Umbilical cord (tissue), 2 donors: ENCODE results near the gene ZFPM1. TPM values are rescaled to one million over a fixed set of nuclear protein-coding genes. Genes with fewer than 3 reads are reported as not detected.

Experiments used
- DNase-seq: peaks from one replicate; pipeline ENCODE4 v3.0.0-alpha.2; 2015; ENCODE audit warnings: low spot score
- total RNA-seq: library from RNA; depleted of rRNA; stranded (reverse); fragments of >200 nt; gene quantifications from one replicate; pipeline ENCODE4 v1.2.3, GENCODE V29; 2014; ENCODE audit warnings: low replicate concordance; ENCODE audit not compliant: insufficient read depth

The ZFPM1 gene
- total RNA-seq, 1 donor from 2014 or later: 1.7 TPM

DNA sequence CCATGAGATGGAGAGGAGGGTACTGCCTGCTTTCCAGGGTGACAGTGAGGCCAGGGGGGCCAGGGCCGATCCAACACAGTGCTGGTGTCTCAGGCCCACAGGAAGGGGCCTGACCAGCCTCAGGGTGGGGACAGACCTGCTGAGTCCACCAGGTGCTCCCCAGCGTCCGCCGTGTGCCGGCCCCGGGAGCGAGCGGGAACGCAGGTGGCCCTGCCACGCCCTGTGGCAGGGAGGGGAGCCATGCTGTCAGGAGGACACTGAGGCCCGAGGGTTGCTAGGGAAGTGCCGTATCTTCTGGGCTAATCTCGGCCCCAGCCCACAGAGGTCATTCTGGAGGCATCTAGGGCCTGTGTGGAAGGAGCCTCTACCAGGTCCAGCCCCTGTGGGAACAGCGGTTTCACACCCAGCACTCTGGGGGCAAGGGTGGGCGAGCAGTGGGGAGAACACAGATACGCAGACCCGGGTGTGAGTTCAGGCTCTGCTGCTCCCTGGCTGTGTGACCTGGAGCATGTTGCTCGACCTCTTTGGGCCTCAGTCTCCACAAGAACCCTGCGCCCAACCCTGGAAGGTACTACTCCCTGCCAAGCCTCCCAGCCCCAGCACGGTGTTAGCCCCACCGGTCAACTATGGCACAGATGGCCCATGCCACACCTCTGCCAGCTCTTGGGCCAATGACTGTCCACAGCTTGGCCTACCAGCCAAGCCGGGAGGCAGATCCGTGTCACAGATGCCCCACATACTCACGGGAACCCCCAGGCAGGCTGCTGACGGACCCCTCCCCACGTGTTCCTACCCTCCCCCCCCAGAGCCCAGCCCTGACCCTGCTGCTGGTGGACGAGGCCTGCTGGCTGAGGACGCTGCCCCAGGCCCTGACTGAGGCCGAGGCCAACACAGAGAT is 73.2 kb downstream of the ZFPM1 start:
- DNase-seq: no peak

DNA sequence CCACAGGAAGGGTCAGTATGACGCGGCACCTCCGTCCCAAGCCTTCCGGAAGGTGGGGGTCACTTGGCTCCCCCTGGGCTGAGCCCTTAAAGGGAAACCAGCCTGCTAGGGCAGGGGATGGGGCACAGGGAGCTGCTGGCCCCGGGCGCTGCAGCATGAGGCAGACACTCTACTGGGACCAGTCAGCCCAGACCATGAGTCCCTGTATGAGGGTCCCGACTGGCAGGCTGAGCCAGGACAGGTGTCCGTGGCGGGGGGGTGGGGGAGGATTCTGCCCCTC is 73.8 kb downstream of the ZFPM1 start:
- DNase-seq: no peak

DNA sequence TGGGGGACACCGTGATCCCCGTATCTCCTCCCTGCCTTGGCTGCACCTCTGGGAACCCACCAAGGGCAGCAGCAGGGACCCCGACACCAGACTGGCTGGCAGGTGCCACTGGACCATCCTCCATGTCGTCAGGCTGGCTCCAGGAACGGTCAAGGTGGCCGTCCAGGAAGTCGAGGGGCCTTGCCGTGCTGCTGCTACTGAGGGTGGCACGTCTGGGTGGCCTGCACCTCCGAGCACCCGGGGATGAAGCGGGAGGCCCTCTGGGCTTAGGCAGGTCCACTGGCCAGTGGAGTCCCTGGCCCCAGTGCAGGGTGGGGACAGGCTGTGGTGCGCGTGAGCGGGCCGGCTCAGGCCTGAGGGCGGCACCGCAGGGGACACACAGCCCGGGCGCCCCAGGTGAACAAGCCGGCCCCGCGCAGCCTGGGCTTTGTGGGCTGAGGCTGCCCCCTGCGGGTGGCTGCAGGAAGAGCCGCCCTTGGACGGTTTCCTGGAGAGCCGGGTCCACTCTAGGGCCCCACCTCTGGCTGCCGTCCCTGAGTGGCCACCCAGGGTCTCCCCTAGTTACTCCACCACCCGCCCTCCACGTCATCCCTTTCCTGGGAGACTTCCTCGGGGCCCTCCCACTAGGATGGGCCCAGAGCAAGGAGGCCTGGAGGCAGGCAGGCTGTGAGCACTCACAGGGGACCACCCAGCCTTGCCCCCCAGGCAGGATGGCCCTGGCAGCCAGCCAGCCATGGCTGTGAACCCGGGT is 74.3 kb downstream of the ZFPM1 start:
- peak; percentile 83 for DNase-seq

DNA sequence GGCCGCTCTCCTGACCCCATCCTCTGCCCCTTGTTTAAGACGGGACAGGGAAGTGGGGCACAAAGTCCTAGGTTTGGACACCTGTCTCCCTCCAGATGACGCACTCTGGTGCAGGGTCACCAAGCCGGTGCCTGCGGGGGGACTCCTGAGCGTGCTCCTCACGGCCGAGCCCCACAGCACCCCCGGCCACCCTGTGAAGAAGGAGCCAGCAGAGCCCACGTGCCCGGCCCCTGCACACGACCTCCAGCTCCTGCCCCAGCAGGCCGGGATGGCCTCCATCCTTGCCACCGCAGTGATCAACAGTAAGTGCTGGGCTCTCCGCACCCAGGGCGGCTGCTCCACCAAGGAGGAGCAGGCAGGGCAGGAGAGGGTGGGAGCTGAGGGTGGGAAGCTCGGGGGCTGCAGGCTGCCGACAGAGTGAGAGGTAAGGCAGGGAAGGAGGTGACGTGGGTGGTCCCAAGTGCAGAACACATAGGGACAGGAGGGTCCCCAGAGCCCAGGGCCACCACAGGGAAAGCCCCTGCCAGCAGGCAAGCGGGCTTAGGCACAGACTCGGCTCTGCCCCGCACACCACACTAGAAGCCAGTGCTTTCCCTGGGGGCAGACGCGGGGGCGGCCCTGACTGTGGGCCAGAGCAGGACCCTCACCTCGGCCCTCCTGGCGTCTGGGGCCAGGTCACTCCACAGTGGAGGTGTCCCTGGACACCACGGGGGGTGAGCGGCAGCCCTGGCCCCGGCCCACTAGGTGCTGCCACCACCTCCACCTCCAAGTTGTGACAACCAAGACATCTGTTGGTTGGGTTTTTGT is 75.1 kb downstream of the ZFPM1 start:
- DNase-seq: no peak

DNA sequence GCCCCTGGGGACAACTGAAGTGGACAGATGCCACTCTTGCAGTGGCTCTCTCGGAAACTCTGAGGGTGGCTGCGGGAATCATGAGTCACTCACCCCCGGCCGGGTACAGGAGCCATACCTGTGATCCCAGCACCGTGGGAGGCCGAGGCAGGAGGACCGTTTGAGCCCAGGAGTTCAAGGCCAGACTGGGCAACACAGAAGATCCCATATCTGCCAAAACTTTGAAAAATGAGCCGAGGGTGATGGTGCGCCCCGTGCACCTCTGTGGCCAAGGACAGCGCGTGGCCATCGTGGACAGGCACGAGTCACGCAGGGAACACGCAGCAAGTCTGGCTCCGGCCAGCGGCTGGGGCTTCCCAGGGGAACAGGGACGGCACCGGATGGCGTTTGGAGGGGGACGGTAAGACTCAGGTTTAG is 75.8 kb downstream of the ZFPM1 start:
- no peak for DNase-seq

DNA sequence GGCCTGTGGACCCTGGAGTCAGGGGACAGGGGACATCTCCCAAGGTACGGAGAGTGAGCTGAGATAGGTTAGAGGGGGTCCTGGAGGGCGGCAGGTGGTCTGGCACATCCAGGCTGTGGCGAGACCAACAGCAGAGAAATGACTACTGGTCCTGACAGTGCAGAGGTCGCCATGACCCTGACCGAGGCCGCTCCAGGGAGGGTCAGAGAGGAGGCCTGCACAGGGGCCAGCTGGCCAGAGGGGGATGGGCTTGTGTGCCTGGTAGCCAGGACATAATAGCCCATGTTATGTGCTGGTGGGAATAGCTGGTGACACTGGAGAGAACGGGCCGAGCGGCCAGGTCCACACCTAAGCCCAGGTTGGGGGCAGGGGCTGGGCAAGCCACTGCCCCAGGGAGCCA is 76.5 kb downstream of the ZFPM1 start:
- no peak for DNase-seq

DNA sequence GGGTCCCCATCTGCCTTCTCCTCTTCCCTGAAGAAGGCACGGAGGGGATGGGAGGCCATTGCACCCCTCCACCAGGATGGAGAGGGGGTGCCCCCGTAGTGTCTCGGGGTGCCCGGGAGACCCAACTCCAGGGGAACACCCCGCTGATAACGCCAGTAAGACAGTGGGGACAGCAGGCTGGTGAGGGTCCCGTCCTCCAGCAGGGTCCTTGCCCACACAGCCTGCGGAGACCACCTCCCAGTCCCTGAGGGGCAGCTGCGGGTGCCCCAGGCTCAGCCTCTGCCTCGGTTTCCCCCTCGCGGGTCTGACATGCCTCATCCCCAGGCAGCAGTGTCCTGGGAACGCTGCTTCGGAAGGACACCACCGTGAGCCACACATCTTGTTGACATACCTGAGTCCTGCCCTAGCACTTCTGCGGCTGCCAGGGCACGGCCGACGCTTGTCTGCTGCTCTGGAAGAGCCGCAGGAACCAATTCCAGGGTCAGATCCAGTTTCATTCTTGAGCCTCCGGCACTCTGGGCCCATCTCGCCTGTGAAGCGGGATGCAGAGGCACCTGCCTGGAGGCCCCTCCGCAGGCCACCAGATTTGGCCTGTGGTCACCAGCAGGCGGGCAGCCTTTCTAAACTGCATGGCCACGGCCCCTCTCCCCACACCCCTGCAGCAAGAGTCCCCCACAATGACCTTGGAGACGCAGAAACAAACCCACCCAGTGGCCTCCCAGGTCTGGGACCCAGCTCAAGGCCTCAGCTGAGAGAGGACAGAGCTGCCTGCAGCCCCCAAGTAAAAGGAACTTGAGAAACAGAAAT is 77.2 kb downstream of the ZFPM1 start:
- DNase-seq: no peak

DNA sequence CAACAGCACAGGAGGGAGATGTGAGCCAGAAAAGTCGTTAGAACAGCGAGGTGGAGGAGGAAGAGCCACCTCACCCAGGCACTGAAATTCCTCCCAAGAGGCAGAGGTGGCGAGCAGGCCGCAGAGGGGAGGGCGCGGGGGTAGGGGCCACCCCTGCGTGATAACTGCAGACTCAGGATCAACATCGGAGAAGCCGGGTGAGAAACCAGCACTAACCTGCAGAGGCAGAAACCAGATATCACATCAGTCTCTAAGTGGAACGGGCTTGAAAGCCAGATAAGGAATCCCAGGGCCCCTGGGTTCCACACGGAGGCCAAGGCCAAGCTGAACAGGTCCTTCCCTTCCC is 77.8 kb downstream of the ZFPM1 start:
- no peak for DNase-seq

DNA sequence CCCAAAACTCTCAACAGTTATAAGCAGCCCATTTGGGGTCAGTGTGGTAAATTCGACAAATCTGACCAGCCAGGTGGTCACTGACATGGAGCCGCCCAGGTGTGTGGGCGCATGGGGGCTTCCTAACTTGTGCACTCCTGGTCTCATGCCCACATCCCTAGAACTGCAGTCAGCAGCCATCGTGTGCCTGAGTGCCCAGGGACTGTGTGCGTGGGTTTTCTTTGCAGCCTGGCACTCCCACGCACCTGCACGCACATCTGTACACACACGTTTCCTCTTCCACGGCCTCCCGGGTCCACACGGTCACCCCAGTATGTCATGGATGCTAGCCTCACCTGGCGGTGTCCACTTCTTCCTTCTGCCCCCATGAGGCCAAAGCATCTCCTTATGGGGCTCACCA is 78.3 kb downstream of the ZFPM1 start:
- DNase-seq: no peak

DNA sequence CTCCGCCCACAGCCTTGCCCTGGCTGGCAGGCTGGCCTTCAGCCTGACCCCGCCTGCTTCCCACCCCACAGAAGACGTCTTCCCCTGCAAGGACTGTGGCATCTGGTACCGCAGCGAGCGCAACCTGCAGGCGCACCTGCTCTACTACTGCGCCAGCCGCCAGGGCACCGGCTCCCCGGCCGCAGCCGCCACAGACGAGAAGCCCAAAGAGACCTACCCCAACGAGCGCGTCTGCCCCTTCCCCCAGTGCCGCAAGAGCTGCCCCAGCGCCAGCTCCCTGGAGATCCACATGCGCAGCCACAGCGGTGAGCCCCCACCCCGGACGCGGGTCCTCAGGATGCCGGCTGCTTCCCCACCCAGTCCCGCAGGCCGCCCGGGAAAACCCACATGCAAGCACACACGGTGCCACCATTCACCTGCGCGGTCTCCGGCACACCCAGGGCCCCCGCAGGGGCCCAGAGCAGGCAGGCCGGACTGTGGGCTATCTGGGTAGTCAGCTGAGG is 78.9 kb downstream of the ZFPM1 start:
- no peak for DNase-seq

DNA sequence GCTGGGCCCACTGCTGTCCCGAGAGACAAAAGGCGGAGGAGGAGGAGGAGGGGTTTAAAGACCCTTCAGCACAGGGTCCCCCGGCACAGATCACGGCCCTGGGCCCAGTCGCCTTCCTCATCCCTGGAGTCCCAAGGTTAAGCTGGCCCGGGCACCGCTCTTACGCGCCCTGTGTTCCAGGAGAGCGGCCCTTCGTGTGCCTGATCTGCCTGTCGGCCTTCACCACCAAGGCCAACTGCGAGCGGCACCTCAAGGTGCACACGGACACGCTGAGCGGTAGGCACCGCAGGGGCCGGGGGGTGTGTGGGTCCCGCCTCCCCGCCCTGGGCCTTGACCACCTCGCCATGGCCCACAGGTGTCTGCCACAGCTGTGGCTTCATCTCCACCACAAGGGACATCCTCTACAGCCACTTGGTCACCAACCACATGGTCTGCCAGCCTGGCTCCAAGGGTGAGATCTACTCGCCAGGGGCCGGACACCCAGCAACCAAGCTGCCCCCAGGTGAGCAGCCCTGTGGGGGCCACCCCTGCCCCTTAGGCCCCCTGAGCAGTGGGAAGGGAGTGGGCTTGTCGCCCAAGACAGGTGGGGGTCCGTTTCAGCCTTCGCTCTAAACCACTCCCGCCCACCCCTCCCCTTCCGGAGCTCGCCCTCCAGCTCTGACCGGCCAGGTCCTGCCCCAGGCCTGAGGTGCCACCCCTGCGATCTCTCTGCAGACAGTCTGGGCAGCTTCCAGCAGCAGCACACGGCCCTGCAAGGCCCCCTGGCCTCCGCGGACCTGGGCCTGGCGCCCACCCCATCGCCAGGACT is 79.6 kb downstream of the ZFPM1 start:
- DNase-seq: no peak

DNA sequence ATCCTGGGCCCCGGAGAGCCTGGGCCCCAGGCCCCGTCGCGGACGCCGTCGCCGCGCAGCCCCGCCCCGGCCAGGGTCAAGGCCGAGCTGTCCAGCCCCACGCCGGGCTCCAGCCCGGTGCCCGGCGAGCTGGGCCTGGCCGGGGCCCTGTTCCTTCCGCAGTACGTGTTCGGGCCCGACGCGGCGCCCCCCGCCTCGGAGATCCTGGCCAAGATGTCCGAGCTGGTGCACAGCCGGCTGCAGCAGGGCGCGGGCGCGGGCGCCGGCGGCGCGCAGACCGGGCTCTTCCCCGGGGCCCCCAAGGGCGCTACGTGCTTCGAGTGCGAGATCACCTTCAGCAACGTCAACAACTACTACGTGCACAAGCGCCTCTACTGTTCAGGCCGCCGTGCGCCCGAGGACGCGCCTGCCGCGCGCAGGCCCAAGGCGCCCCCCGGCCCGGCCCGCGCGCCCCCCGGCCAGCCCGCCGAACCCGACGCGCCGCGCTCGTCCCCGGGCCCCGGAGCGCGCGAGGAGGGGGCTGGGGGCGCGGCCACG is 80.4 kb downstream of the ZFPM1 start:
- no peak for DNase-seq

DNA sequence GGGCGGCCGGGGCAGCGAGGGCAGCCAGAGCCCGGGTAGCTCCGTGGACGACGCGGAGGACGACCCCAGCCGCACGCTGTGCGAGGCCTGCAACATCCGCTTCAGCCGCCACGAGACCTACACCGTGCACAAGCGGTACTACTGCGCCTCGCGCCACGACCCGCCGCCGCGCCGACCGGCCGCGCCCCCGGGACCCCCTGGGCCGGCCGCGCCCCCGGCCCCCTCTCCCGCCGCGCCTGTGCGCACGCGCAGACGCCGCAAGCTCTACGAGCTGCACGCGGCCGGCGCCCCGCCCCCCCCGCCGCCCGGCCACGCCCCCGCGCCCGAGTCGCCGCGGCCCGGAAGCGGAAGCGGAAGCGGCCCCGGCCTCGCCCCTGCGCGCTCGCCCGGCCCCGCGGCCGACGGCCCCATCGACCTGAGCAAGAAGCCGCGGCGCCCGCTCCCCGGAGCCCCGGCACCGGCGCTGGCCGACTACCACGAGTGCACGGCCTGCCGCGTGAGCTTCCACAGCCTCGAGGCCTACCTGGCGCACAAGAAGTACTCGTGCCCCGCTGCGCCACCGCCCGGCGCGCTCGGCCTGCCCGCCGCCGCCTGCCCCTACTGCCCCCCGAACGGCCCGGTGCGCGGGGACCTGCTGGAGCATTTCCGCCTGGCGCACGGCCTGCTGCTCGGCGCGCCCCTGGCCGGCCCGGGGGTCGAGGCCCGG is 81.0 kb downstream of the ZFPM1 start:
- DNase-seq: peak; percentile 58

DNA sequence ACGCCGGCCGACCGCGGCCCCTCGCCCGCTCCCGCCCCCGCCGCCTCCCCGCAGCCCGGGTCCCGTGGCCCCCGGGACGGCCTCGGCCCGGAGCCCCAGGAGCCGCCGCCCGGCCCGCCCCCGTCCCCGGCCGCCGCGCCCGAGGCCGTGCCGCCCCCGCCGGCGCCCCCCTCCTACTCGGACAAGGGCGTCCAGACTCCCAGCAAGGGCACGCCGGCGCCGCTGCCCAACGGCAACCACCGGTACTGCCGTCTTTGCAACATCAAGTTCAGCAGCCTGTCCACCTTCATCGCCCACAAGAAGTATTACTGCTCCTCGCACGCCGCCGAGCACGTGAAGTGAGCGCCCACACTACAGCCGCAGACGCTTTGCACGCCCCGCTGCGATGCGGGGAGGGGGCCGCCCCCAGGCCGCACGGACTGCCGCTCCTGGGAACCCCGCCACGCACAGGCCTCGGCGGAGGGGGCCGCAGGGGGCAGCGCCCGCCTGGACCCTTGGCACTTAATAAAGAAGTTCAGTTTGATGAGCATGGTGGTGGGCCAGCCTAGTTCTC is 81.6 kb downstream of the ZFPM1 start:
- no peak for DNase-seq

DNA sequence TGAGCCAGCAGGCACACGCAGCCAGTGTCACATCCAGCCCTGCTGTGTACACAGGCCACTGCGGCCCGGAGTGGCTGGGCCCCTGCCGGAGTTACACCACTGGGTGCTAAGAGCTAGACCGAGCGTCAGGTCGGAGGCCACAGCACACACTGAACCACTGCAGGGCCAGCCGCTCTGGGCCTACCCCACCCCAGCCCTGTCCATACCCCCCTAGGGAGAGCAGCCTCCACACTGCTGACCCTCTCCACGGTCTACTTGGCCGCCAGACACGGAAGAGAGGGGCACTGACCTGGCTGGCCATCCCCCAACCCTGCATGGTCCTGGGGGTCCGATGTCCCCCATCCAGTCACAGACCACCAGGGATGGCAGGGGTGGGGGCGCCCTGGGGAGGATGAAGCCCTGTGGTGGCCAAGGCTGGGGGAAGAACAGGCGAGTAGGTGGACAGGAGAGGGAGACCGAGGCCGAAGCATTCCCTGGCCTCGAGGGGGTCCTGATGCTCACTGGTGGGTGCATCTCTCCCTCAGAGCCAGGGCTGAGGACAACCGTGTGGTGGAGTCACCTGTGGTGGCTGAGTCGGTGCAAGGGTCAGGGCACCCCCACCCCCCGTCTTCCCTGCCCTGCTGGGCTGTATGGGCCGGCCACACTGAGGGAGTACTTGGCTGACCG is 82.2 kb downstream of the ZFPM1 start:
- no peak for DNase-seq

DNA sequence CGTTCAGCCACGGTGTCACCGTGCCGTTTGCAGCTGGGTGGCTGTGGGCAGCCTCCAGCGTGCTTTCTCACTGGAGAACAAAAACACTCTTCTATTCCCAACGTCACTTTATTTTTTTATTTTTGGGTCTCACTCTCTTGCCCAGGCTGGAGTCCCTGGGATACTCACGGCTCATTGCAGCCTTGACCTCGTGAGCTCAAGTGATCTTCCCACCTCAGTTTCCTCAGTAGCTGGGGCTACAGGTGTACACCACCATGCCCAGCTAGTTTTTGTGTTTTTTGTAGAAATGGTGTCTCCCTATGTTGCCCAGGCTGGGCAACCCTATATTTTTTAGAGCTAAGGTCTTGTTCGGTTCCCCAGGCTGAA is 82.8 kb downstream of the ZFPM1 start:
- DNase-seq: no peak

DNA sequence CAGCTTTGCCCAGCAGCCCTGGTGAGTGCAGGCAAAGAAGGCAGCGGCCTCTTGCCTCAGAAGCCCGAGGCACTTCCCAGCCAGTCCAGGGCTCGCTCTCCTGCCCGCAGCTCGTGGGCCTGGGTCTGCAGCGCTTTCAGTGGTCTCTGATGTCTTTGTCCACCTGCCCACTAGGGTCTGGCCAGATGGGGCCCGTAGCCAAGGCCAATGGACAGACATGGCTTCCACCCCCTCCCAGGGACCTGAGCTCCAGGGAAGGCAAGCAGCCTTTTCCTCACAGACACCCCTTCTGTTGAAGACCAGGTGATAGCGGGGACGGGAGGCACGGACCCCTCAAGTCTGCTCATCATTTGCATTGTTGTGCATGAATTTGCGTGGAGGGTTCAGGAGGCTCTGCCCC is 83.4 kb downstream of the ZFPM1 start:
- no peak for DNase-seq

DNA sequence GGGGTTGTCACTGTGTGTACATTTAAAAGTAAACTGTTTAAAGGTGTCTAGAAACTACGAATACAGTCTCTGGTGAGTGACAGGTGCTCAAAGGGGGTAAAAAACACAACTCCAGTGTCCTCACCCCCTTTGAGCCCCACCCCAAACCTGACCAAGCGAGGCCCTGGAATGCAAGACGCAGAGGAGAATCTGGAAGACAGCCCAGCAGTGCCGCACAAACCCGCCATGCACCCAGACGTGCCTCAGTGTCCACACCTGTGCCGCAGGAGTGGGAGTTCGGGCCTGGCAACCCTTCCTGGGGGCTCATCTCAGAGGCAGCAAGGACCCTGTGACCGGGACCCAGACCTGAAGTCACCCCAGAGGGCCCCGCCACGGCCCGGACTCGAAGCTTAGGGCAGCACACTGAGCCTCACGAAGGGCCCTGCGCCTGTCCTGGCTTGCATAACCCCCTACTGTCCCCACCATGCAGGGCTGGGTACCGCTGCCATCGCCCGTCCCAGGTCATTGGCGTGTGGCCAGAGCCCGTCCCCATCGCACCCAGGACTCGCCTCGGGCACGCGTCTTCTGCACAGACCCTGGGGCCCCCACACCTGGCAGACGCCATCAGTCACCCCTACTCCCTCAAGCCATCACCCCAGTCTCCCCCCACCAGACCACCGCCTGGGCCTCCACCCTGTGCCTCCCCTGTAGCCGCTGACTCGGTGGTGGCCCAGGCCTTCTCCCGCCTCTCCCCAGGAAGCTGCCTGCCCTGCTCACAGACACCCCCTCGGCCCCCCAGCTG is 84.1 kb downstream of the ZFPM1 start:
- DNase-seq: no peak
